HuH-7.5 (cell line): Measurements from ENCODE around the gene CRAT.

Experiments used
- DNase-seq: peaks from one replicate; pipeline ENCODE4 v3.0.0; 2011; ENCODE audit warnings: low spot score

The CRAT gene

GRCh38 chr9:129089246-129089645 is 21.3 kb downstream of the CRAT start:
- DNase-seq, result no peak

- DNase-seq, result no peak
Measured at GRCh38 chr9:129084087-129084486, 26.5 kb downstream of the CRAT start.

DNA sequence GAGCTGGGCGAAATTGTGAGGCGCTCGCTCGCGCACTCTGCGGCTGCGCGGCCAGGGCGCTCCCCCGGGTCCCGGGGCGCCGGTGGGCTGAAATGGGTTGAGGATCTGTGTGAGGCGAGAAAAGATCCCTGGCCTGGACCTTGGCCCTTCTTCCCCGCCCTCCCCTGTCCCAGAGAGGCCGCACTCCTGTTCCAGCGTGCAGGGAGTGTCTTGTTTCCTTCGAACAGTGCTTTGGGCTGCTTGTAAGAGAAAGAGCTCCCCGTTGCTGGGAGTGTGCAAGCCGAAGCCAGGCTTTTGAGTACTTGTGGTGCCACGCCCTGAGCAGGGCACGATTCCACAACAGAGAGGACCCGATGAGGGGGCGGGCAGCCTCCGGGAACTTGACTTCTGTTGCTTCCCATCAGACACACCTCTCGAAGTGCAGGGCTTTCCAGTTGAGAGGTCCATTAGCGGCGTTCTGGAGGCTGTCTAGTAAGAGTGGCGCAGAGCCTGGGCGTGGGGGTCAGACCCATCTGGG is 29.1 kb downstream of the CRAT start:
- DNase-seq, result no peak

DNA sequence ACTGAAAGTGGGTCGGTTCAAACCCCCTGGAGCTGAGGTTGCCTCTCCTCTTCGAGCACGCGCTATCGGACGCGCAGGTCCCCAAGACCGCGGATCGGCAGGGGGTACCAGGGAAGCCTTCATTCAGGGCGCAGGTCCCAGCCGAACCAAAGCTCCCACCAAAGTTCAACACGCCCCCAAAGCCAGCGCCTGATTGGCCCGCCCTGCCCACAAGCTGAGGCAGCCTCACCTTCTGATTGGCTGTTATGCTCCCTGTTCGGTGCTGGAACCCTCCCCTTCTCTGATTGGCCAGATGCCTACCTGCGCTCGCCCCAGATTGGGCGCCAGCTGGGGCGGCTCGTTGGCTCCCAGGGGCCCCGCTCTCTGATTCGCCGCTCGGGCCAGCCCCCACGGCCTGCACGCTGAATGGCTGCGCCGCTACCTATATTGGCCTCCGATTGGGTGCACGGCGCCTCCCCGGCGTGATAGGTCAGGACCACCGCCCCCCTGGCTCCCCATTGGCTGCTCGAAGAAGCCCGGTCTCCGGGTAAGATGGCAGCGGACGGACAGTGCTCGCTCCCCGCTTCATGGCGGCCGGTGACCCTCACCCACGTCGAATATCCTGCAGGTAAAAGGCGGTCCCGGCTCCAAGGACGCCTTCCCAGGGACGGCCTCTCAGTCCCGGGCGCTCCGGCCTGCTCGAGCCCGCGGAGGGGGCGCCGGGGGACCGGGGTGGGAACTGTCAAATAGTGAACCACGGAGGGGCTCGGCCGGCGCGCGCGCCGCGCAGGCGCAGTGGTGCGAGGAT is 29.8 kb downstream of the CRAT start, which contains the start of gene DOLPP1:
TSS of gene DOLPP1 (plus strand) at position 511 of the 787 bp plus-strand sequence. CDS start at position 532, 21 bp downstream.
- DNase-seq, result peak; percentile 100

DNA sequence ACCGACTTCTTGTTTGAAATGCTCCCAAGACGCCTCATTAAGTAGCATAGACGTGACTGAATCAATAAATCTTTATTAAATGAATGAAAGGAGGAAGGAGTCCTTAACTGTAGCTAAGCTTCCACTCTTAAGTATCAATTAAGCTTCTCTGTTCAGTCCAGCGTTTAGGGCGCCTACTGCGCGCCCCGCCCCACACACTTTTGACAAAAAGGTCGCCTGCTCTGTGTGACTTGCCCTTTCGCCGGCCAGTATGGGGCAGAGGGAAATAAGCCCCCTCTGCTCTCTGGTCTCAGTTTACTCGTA is 30.3 kb downstream of the CRAT start:
- no peak for DNase-seq

GRCh38 chr9:129079829-129080228 is 30.8 kb downstream of the CRAT start:
- DNase-seq, result no peak

- no peak for DNase-seq
Measured at GRCh38 chr9:129078691-129079503, 31.7 kb downstream of the CRAT start.

DNA sequence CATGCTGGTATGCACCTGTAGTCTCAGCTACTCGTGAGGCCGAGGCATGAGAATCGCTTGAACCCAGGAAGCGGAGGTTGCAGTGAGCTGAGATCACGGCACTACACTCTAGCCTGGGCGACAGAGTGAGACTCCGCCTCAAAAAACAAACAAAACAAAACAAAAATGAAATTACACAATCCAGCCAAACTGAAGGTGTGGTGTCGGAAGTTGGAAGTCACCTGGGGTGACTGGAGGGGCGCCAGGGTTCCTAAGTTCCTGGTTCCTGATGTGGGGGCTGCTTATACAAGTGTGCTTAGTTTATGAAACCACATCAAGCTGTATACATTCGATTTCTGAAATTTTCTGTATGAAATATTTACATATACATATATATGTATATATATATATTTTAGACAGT is 33.4 kb downstream of the CRAT start:
- no peak for DNase-seq

DNA sequence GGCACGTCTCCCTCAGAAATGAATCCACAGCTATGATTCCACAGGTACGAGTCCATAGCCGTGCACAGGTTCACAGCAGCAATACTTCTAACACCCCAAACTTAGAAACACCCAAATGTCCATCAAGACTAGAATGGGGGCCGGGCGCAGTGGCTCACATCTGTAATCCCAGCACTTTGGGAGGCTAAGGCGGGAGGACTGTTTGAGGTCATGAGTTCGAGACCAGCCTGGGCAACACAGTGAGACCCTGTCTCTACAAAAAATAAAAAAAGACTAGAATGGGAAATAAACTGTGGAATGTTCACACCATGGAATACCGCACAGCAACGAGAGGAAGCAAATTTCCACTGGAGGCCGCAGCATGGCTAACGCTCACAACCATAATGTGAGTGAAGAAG is 34.0 kb downstream of the CRAT start:
- DNase-seq, result no peak

GRCh38 chr9:129075996-129076639 is 34.5 kb downstream of the CRAT start:
- no peak for DNase-seq

GRCh38 chr9:129074106-129074505 is 36.5 kb downstream of the CRAT start:
- DNase-seq, result no peak

DNA sequence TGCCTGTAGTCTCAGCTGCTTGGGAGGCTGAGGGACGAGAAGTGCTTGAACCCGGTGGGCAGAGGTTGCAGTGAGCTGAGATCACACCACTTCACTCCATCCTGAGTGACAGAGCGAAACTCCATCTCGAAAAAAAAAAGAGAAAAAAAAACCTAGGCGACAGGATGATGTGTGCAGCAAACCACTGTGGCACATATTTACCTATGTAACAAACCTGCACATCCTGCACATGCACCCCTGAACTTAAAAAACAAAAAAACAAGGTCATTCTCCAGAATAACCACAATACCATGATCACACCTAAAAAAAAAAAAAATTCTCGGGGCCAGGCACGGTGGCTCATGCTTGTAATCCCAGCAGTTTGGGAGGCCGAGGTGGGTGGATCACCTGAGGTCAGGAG is 37.2 kb downstream of the CRAT start:
- DNase-seq, result no peak

- no peak for DNase-seq
Measured at GRCh38 chr9:129072171-129072570, 38.4 kb downstream of the CRAT start.

DNA sequence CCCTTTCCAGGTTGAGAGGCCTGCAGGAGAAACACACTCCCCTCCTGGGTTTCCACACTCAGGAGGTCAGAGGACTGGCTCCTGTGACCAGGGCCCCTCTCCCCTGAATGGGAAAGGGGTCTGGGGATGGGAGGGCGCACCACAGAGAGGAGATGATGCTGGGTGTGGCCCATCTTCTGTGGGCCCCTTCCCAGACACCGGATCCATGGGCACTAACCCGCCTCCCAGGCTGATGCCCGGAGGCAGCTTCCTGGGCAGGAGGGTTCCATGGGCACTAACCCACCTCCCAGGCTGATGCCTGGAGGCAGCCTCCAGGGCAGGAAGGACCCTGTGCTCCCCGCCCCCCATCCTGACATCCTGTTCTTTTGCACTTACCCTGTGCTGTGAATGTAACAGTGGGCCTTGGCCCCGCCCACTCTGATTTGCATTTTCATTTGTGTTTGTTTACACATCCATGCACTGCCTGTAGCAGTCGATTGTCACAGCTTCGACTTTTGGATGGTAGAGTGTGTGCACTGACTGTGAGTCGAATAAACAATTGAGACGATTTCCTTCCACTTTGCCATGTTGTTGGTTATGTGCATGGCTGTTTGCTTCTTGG is 39.0 kb downstream of the CRAT start:
- DNase-seq, result no peak

DNA sequence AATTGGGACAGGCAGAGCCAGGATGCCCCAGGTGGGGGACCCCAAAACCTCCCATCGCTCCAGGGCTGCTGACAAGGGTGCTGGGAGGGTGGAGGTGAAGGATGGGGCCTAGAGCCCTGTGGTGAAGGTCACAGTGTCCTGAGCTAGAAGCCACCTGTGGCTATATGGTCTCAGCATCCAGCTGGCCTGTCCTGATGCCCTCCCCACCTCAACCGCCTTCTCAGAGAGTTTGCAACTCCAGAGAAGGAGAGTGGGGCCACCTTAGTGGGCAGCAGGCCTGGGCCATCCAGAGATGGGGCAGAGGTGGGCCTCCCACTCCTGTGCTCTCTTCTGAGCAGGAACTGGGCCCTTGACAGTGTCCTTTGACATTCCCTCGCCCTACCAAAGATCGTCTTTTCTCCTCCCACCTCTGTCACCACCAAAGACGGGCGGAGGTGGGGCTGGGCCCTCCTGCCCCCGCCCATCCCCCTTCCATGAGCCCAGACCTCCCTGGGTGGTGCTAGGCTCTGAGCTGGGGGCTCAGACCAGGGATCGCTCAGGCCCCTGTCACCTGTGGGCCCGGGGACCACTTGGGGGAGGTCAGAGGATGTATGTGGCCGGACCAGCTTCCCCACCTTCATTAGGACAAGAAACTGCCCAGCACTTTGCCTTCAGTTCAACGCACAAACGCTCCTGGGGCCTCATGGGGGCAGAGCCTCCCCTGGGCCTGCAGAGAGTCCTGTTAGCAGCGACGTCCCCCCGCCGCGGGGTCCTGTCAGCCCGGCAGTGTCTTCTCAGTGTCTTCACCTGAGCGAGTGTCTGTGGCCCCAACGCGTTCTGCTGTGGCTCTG is 39.7 kb downstream of the CRAT start:
- DNase-seq, result no peak

GRCh38 chr9:129069862-129070641 is 40.5 kb downstream of the CRAT start:
- no peak for DNase-seq

- no peak for DNase-seq
Measured at GRCh38 chr9:129068990-129069861, 41.4 kb downstream of the CRAT start.

- no peak for DNase-seq
Measured at GRCh38 chr9:129068110-129068509, 42.5 kb downstream of the CRAT start.

DNA sequence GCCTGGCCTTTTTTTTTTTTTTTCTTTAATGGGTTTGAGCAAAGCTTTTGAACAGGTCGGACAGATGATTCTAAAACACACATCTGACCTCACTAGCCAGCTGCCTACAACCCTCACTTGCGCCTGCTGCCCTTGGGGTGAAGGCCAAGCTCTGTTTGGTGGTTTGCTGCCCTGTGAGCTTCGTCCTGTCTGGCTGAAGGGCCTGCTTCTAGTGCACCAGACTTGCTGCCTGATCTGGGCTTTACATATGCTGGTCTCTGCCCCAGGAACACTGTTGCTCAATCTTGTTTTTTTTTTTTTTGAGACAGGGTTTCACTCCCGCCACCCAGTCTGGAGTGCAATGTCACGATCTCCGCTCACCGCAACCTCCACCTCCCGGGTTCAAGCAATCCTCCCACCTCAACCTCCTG is 46.1 kb downstream of the CRAT start:
- DNase-seq, result no peak

- no peak for DNase-seq
Measured at GRCh38 chr9:129063061-129063460, 47.5 kb downstream of the CRAT start.
